Heart left ventricle (tissue), 16 donors: ENCODE results near the gene CELSR1. TPM values are rescaled to one million over a fixed set of nuclear protein-coding genes. Genes with fewer than 3 reads are reported as not detected.
A peak's percentile ranks its signal among the peaks of the same experiment; 100 is the strongest.

ENCODE experiments used
- ATAC-seq, 4 donors: fragments of 200-7000 bp; cut with Tn5 transposase; one replicate each; pipeline ENCODE4 v1.9.1; 2020 to 2022; ENCODE audit warnings: moderate library complexity in 4 of 4, mild to moderate bottlenecking in 3 of 4, moderate number of reproducible peaks in 1 of 4
- DNase-seq, 5 donors: peaks; one replicate each; pipeline ENCODE4 v3.0.0-alpha.2; 2020
- H3K27ac ChIP-seq, 12 donors: fragments of 200-600 bp; sonication (generic) in 4 of 12; one replicate each; pipeline versions ENCODE4 v1.5.0 to v1.8.0; 2016 to 2022; ENCODE audit warnings: mild to moderate bottlenecking in 2 of 12
- H3K27me3 ChIP-seq, 9 donors: fragments of 200-600 bp; sonication (generic) in 2 of 9; one replicate each; pipeline versions ENCODE4 v1.5.1 to v1.8.0; 2016 to 2022; ENCODE audit warnings: mild to moderate bottlenecking in 3 of 9
- H3K36me3 ChIP-seq, 9 donors: fragments of 200-600 bp; sonication (generic) in 2 of 9; one replicate each; pipeline versions ENCODE4 v1.5.0 to v1.8.0; 2018 to 2022; ENCODE audit warnings: mild to moderate bottlenecking in 2 of 9
- H3K4me1 ChIP-seq, 12 donors: fragments of 200-600 bp; sonication (generic) in 4 of 12; one replicate each; pipeline versions ENCODE4 v1.5.0 to v1.8.0; 2016 to 2022; ENCODE audit warnings: mild to moderate bottlenecking in 3 of 12
- H3K4me3 ChIP-seq, 12 donors: fragments of 200-600 bp; sonication (generic) in 4 of 12; one replicate each; pipeline versions ENCODE4 v1.5.0 to v1.8.0; 2017 to 2022; ENCODE audit warnings: mild to moderate bottlenecking in 9 of 12, moderate library complexity in 4 of 12
- H3K9me3 ChIP-seq, 12 donors: fragments of 200-600 bp; sonication (generic) in 4 of 12; one replicate each; pipeline versions ENCODE4 v1.5.0 to v1.8.0; 2016 to 2022; ENCODE audit warnings: mild to moderate bottlenecking in 1 of 12
- CTCF ChIP-seq, 12 donors: fragments of 200-600 bp; sonication (generic) in 4 of 12; IDR thresholded peaks; one replicate each; pipeline versions ENCODE4 v1.5.0 to v1.8.0; 2018 to 2022; ENCODE audit warnings: antibody characterized with exemption in 12 of 12, mild to moderate bottlenecking in 5 of 12
- POLR2A ChIP-seq, 2 donors: fragments of 450-650 bp; IDR thresholded peaks; one replicate each; pipeline ENCODE4 v1.6.1; 2017; ENCODE audit warnings: antibody characterized with exemption in 2 of 2, mild to moderate bottlenecking in 2 of 2, moderate library complexity in 2 of 2
- WGBS, 4 donors: extraction: QIAGEN DNeasy Blood & Tissue Kit in 2 of 4; methylation state at CpG; one replicate each; pipeline versions ENCODE4 v1.1.5 to v1.1.7; 2013 to 2018; 5-methylcytosine and 5-hydroxymethylcytosine counted together
- intact Hi-C, 10 donors: fragments of 100-400 bp; cut with DNase I; formaldehyde crosslinking; loops; one replicate each; pipeline versions ENCODE4 v1.11.1 to v1.14.2; 2022
- polyA plus RNA-seq, 2 donors: library from polyadenylated mRNA; stranded (reverse); fragments of 200-250 nt; gene quantifications; one replicate each; pipeline ENCODE4 v1.2.3, GENCODE V29; 2013
- total RNA-seq, 9 donors: library from RNA; depleted of rRNA in 2 of 9; stranded (reverse); fragments of >200 nt in 2 of 9; fragmentation: NEBNext Ultra II Directional in 3 of 9; extraction: Animal tissue kit (Norgen Biotek cat#: 25700) in 3 of 9; gene quantifications; one replicate each; pipeline versions ENCODE4 v1.1.0 to v1.2.4, GENCODE V29; 2016 to 2023
- donor health status: ischemic (EF 13 %, LVEDD 7.1; RV severe dilation, severe dysfunction).
- donor health status: healthy with polysubstance abuse.
- donor health status: DM: no; HTN: yes; CAD: no.
- donor health status: DM: no; HTN: no; CAD: no.
- donor health status: ischemic (EF 25% LVEDD 6.9; RV normal size, moderate dysfunction).
- donor health status: ischemic (EF 25% LVEDD 5.7; RV mildly dilated, moderate dysfunction).
- donor health status: healthy.
- donor health status: DM: yes; HTN: yes; CAD: no.
- donor health status: ischemic (EF 35%, LVEDD 5.7; RV mildly dilated, moderate dysfunction).
- donor health status: nonischemic (EF 11% LVEDD 7.7; RV severe dilation, severe dysfunction).
- donor health status: DM: yes; HTN: yes; CAD: no.
- donor health status: PGD.
- donor health status: ischemic (EF 29% LVEDD 5.4; RV normal size, mild dysfunction).
- donor health status: nonischemic (EF 23%, LVEDD 6.1; RV moderate dilation, normal function).

CELSR1 gene
- total and polyA plus RNA-seq, 11 donors = 5.9 to 15.8 (median 11.9) TPM

DNA sequence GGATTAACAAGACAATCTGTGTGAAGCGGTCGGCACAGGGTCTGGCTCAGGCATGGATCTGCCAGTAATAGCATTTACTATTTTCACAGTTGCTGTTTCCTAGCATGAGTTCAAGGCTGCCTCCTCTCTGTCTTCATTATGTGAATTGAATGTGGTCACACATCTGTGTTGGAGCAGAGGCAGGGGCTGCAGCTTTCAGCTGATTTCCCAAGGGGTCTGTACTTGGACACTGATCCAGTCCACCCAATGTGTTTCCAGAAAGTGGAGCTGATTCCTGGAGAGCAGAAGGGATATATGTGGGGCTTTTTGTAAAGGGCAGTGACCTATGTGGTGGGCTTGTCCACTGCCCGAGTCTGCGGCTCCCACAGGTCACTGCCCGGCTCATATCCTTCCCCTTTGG is 3.5 kb upstream of the CELSR1 start:
- Histone ChIP-seq H3K4me1 (peaks cover 3 to 33% (median 16%) of the 10 kb centered on the region in 12 donors), H3K27me3 (peaks cover 0 to 39% (median 11%) of the 10 kb centered on the region in 9 donors), H3K4me3 (no peak overlapping the region), H3K9me3 (no peaks in the 10 kb centered on the region), H3K36me3 (no peaks in the 10 kb centered on the region), H3K27ac (no peak overlapping the region)
- WGBS, 4 donors = 92 to 97% (median 95%) methylated on average over 5 of the region's 5 CpGs
- no peak for DNase-seq
- TF ChIP-seq POLR2A (IDR thresholded peaks at IDR 0.05) (no peak), CTCF (IDR thresholded peaks at IDR 0.05) (no peak)
- intact Hi-C loops = loop anchor here in 9 of 10 donors (1.0 to 10.0 kb wide), 9 partner anchors 172 to 546 kb away; no protein-coding TSS in a partner anchor
- no peak for ATAC-seq

GRCh38 chr22:46539169-46539568 is 1.7 kb upstream of the CELSR1 start:
- H3K27ac ChIP-seq = peak overlapping the region in 1 of 12 donors; percentile 68
- DNase-seq (peak in 1 of 5 donors; percentile 5), ATAC-seq (no peak)
- no peaks in the 10 kb centered on the region for H3K36me3 ChIP-seq
- intact Hi-C loops = loop anchor here in 3 of 10 donors (5.0 to 10.0 kb wide), 3 partner anchors 124 to 417 kb away; no protein-coding TSS in a partner anchor
- TF ChIP-seq POLR2A (IDR thresholded peaks at IDR 0.05) (no peak), CTCF (IDR thresholded peaks at IDR 0.05) (no peak)
- WGBS, 4 donors = 51 to 65% (median 61%) methylated on average over 9 of the region's 9 CpGs
- peaks cover 0 to 47% (median 11%) of the 10 kb centered on the region in 9 donors for H3K27me3 ChIP-seq
- H3K4me1 ChIP-seq = peaks cover 3 to 26% (median 14%) of the 10 kb centered on the region in 12 donors
- H3K4me3 ChIP-seq = peak overlapping the region in 1 of 12 donors; percentile 56
- H3K9me3 ChIP-seq = no peaks in the 10 kb centered on the region

- Histone ChIP-seq H3K36me3 (no peaks in the 10 kb centered on the region), H3K27me3 (peaks cover 0 to 47% (median 11%) of the 10 kb centered on the region in 9 donors), H3K27ac (peak overlapping the region in 1 of 12 donors; percentile 68), H3K4me1 (peaks cover 3 to 26% (median 14%) of the 10 kb centered on the region in 12 donors), H3K4me3 (peak overlapping the region in 10 of 12 donors; percentile 31 to 65 (median 57)), H3K9me3 (no peaks in the 10 kb centered on the region)
- 8 to 22% (median 12%) methylated on average over 9 to 13 of the region's 13 CpGs for WGBS, 4 donors
- intact Hi-C loops = loop anchor here in 3 of 10 donors (5.0 to 10.0 kb wide), 3 partner anchors 124 to 416 kb away; no protein-coding TSS in a partner anchor
- TF ChIP-seq POLR2A (IDR thresholded peaks at IDR 0.05) = no peak
- TF ChIP-seq CTCF (IDR thresholded peaks at IDR 0.05) = peak in 1 of 12 donors; percentile 1
- ATAC-seq = peak in 2 of 4 donors; percentile 5 to 29
- DNase-seq = peak in 1 of 5 donors; percentile 65
Measured at GRCh38 chr22:46538814-46539160, 1.4 kb upstream of the CELSR1 start.

- WGBS, 4 donors = 1 to 2% (median 1%) methylated on average over 21 to 70 of the region's 70 CpGs
- ATAC-seq (peak in 3 of 4 donors; percentile 30 to 51 (median 42)), DNase-seq (no peak)
- no peaks in the 10 kb centered on the region for H3K9me3 ChIP-seq
- peaks cover 3 to 26% (median 14%) of the 10 kb centered on the region in 12 donors for H3K4me1 ChIP-seq
- peaks cover 0 to 47% (median 11%) of the 10 kb centered on the region in 9 donors for H3K27me3 ChIP-seq
- H3K27ac ChIP-seq = peak overlapping the region in 5 of 12 donors; percentile 12 to 68 (median 49)
- intact Hi-C loops = loop anchor here in 3 of 10 donors (5.0 to 10.0 kb wide), 3 partner anchors 123 to 416 kb away; no protein-coding TSS in a partner anchor
- no peaks in the 10 kb centered on the region for H3K36me3 ChIP-seq
- H3K4me3 ChIP-seq = peak overlapping the region; percentile 23 to 65 (median 56)
- TF ChIP-seq CTCF (IDR thresholded peaks at IDR 0.05) (peak in 3 of 12 donors; percentile 11 to 28 (median 28)), POLR2A (IDR thresholded peaks at IDR 0.05) (no peak)
Measured at GRCh38 chr22:46537946-46538813, 760 bp upstream of the CELSR1 start.
